Globus pallidus (tissue), 1 donor: Measurements from ENCODE around the gene EQTN.

Experiments
- DNase-seq: peaks from one replicate; pipeline ENCODE4 v3.0.0-alpha.2; 2015; ENCODE audit warnings: low spot score

The EQTN gene

GRCh38 chr9:27297050-27297449 lies at the start of gene EQTN:
EQTN (minus strand) TSS chr9:27297150; CDS start chr9:27297055, 95 bp downstream.
- no peak for DNase-seq

DNA sequence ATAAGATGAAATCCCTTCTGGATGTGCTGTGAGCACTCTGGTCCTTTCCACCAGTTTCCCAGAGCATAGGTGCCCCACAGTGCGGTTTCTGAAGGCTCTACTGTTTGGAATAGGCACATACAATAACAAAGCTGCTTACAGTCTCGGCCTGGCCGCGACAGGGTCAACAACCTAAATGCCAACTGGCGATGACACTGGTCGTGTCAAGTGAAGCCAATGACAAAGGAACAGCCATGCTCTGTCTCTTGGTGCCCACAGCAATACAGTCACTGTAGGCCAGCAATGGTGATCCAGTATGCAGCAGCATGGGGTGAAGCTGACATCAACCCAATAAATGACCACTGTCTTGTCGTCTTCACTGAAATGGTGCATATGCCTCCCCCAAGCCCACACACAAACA lies 47.8 kb upstream of the EQTN start:
- peak; percentile 93 for DNase-seq

GRCh38 chr9:27341545-27342294 lies 44.8 kb upstream of the EQTN start:
- no peak for DNase-seq

GRCh38 chr9:27340961-27341511 lies 44.1 kb upstream of the EQTN start:
- peak; percentile 80 for DNase-seq

GRCh38 chr9:27340285-27340674 lies 43.3 kb upstream of the EQTN start:
- no peak for DNase-seq

DNA sequence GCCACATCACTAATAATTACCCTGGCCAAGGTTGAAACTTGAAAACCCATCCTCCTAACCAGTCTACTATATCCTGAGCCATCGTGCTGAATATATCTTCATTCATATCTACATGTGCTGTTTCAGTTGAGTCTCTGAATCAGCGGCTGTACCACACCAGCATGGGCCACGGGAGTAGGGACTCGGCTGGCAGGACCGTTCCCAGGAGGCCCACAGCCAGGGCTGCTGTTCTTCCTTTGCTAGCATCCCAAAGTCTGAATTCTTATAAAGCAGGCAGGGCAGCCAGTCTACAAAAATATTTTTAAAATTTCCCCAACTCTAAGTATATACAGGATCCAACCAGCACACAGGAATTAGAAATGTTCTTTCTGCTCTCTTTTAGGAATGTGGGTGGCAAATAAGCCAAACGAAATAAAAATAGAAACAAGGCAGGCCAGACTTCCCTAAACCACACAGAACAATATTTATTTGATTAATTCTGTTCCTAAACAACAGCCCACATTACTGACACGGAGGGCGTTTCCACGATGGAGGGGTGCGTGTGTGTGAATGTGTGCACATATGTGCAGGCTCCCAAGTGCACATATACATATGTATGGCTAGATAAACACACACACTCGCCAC lies 42.8 kb upstream of the EQTN start:
- DNase-seq, result peak; percentile 60

DNA sequence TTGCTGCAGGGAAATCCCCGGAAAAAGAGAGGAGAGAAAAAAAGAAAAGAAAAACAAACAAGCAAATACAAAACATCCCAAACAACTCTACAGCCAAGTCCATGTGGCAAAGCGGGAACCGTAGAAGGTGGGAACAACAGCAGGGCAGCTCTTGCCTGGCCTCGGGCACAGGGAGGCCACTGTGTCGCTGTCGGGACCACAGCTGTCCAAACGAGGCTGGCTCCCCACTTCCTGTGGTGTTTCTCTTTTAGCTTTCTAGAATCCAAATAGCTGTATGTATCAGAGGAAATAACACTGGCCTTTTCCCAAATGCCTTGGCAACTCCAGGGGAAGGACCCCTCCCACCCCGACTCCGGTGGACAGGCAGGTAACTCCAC lies 41.6 kb upstream of the EQTN start:
- DNase-seq, result peak; percentile 66

- DNase-seq, result no peak
Observed at GRCh38 chr9:27337833-27338526, 41.0 kb upstream of the EQTN start.

DNA sequence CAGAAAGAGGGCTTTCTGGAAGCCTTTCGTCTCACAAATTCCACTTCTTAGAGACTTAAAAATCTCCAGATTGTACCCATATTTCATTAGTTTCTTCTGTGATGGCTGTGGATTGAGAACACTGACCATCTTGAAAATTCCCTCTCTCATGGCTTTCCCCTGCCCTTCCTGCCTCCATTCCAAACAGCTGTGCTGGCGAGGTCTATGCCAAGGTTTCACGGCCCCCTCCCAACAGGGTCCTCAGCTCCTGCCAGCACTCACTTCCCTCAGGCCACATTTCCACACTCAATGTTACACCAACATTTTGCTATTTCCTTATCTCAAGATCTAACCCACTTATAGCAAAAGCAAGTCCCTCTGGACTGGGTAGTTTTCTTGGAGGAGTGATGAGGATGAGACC lies 40.3 kb upstream of the EQTN start:
- DNase-seq, result no peak

DNA sequence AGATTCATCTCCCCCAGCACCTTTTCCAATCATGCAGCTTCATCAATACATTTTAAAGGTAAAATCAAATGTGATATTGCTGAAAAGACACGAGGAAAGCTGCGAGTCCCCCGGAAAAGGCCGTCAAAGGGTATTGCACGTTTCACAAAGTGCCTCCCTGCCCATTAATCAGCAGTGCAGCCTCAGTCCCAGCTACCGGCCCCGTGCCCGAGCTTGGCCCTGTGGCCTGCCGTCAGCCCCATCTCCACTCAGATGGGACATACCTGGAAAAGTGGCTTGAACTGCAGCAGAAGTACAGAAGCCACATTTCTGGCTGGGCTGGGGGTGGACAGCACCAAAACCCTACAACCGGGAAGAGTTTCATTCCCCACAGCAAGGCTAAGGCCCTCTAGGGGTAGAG lies 39.9 kb upstream of the EQTN start:
- DNase-seq, result no peak

DNA sequence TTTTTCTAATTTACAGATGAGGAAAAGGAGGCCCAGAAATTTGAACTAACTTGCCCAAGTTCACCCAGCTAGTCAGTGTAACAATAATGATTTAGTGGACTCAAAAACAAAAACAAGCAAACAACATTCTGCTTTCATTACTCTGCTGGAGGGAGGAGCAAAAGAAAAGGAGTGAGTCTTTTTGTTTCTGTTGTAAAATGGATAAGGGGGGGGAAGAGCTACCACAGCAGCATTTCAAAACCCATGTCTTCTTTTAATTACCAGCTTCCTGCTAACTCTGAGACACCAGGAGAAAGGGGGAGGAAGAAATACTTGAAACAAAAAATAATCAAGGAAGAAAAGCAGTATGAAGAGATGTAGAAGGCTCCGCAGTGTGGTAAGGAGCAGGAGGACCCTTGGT lies 39.2 kb upstream of the EQTN start:
- no peak for DNase-seq

GRCh38 chr9:27335075-27335474 lies 38.1 kb upstream of the EQTN start:
- no peak for DNase-seq

- DNase-seq, result peak; percentile 92
Observed at GRCh38 chr9:27333241-27334052, 36.5 kb upstream of the EQTN start.

GRCh38 chr9:27331393-27331792 lies 34.4 kb upstream of the EQTN start:
- DNase-seq, result no peak

DNA sequence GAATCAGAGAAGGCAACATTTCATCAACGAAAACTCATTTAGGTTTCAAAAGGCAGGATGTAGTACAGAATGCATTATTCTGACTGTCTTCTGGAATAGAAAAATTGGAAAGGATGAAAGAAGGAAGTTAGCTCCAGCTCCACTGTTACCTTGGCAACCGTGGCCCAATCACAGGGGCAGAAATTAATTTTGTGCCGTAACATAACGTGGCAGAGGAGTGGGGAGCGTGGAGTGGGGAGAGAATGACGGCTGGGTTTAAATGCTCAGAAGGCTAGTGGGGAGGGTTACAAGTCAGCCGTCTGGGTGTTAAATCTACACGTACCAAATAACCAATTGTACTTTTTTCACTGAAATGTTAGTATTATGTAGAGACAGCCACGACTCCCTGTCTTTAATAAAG lies 32.3 kb upstream of the EQTN start:
- no peak for DNase-seq

DNA sequence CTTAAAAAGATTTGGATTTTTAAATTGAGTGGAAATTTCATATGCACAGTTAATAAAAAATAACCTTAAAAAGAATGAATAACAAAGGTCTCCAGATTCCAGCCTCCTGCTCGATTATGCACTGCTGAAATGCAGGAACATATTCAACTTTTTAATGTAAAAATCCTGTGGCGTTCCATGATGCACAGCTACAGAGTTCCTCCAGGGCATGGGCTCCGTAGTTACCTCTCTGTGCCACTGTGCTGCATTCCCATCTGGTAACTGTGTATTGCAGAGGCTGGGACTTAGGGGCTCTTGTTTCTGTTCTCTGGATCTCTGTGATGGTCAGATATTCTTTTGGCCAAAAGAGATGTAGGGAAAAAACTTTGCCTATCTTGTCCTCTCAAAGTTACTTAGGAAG lies 31.5 kb upstream of the EQTN start:
- DNase-seq, result no peak

DNA sequence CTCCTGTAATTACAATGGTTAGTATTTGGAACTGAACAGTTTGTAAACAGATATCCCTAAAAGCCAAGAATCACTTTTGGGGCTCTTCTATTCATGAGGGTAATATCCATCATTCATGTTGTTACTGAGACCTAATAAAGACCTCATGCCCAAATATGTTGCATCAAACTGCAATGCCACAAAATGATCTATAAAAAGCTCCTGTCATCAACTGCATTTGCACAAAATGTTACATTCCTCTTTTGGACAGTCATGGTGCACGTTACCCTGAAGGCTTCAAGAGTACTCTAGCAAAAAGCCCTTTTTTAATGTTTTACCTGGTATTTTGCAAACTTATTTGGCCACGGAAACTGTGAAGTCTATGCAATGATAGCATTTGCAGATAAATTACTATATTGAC lies 14.2 kb upstream of the EQTN start:
- DNase-seq, result no peak

DNA sequence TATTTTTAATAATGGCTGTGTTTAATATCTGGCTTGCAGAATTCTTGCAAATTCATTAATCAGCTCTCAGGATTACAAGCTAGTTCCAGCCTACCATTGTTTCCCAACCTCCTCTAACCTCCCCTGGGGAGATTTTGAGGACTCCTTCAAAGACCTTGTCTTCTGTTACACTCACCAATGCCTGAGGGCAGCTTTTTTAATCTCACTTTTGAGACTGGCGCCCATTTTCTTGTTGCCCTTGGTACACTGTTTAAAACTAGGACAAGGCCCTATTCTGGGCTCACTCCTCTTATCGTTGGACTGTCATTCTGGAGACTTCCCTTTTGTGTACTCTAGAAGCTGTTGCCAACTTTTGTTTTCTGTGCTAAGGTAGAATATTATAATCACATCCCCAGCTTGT lies 13.6 kb upstream of the EQTN start:
- DNase-seq, result no peak

DNA sequence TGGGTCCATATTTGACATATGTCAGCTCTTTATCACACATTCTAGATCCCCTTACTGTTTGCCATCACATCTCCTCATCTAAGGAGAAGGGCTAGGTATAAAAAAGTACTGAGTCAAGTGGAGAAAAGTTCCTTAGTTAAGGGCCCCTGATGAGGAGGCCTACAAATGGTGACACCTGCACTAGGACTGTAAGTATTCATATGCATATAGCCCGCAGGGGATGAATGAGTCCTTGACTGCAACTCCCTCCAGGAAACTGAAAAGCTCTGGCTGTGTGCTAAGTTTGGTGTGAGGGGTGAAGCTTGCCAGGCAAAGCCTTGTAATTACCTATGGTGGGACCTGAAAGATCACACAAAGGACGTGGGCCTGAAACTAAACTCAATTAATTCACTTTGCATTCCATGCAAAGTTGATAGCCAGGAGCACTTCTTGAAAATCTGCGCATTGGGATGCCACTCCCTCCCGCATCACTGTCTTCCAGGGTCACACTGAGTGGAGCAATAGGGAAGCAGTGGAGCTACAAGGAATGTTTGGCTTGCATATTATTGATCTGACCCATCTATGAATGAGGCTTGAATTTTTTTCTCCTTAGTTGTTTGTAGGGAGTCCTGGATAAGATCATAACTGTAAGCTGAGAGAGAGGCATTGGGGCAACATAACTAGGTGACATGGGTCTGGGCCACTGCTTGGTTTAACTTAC lies 11.9 kb upstream of the EQTN start:
- no peak for DNase-seq

GRCh38 chr9:27304521-27304920 lies 7.6 kb upstream of the EQTN start:
- no peak for DNase-seq

DNA sequence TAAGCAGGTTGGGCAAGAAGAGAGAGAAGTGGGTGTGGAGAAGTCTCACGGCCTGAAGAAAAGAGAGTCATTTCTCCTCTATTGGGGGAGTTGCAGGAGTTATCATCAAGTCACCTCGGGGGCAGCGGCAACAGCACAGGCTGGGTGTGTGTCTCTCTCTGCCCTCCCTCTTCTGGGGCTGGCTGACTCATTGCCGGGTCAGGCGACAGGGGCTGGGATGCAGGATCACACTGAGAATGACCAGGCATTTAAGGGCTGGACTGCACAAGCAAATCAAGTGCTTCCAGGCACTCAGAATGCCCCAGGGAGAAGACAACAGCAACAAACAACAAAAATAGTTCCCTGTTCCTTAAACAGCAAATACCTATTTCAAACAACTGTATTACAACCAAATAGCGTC lies 6.3 kb upstream of the EQTN start:
- no peak for DNase-seq

- no peak for DNase-seq
Observed at GRCh38 chr9:27293996-27294395, 3.0 kb downstream of the EQTN start.
